ENCODE results near the gene B3GLCT. TPM values are rescaled to one million over a fixed set of nuclear protein-coding genes. Genes with fewer than 3 reads are reported as not detected.
A peak's percentile ranks its signal among the peaks of the same experiment; 100 is the strongest.
"Not testable (repeated sequence)": the region's sequence is repeated elsewhere in the genome, so short reads cannot be mapped to it uniquely, and the experiment has no call there.

The B3GLCT gene
- total and polyA plus RNA-seq, 3 experiments from 2014 or later, result 5.2 to 10.4 (median 5.6) TPM

GRCh38 chr13:31216916-31217315, 17.1 kb downstream of the B3GLCT start:
- H3K27me3 Mint-ChIP-seq; H3K36me3 ChIP-seq (ENCODE audit: insufficient read depth, low read length); DNase-seq; H3K4me3 Mint-ChIP-seq; CTCF ChIA-PET; H3K27me3 ChIP-seq (ENCODE audit: insufficient read depth, low read length, poor library complexity, severe bottlenecking); H3K9me3 Mint-ChIP-seq; H3K4me1 Mint-ChIP-seq; H3K27ac ChIP-seq (ENCODE audit: low read depth, low read length); H3K4me1 ChIP-seq (ENCODE audit: insufficient read depth, low read length); H3K27ac Mint-ChIP-seq; POLR2A ChIA-PET; H3K9me3 ChIP-seq (ENCODE audit: low read length); H3K4me3 ChIP-seq (ENCODE audit: low read length): not testable (repeated sequence)
- H3K36me3 Mint-ChIP-seq, result peaks cover 4 to 14% (median 4%) of the 10 kb centered on the region in 3 donors

- no peak overlapping the region for H3K4me3 ChIP-seq (ENCODE audit: low read length)
- Mint-ChIP-seq H3K9me3 (no peaks in the 10 kb centered on the region), H3K4me1 (no peaks in the 10 kb centered on the region), H3K27ac (no peak overlapping the region), H3K27me3 (peaks cover 0 to 2% of the 10 kb centered on the region in 2 donors), H3K4me3 (no peak overlapping the region), H3K36me3 (peaks cover 11 to 19% (median 19%) of the 10 kb centered on the region in 3 donors)
- no peaks in the 10 kb centered on the region for H3K9me3 ChIP-seq (ENCODE audit: low read length)
- no peaks in the 10 kb centered on the region for H3K4me1 ChIP-seq (ENCODE audit: insufficient read depth, low read length)
- no peaks in the 10 kb centered on the region for H3K27me3 ChIP-seq (ENCODE audit: insufficient read depth, low read length, poor library complexity, severe bottlenecking)
- CTCF ChIA-PET, result interaction anchor here (1.0 kb wide), 1 partner anchor 19 kb away, joined by 3 read pairs; no protein-coding TSS in a partner anchor
- POLR2A ChIA-PET, result no interaction called here
- H3K36me3 ChIP-seq (ENCODE audit: insufficient read depth, low read length), result no peaks in the 10 kb centered on the region
- DNase-seq, result no peak
- H3K27ac ChIP-seq (ENCODE audit: low read depth, low read length), result no peak overlapping the region
These were observed 20.3 kb downstream of the B3GLCT start for GRCh38 chr13:31219909-31220598.

- H3K4me1 Mint-ChIP-seq, result no peaks in the 10 kb centered on the region
- POLR2A ChIA-PET, result no interaction called here
- CTCF ChIA-PET, result no interaction called here
These were observed 21.3 kb downstream of the B3GLCT start for GRCh38 chr13:31221057-31221456.

GRCh38 chr13:31223215-31223614, 23.4 kb downstream of the B3GLCT start:
- ChIA-PET CTCF (interaction anchor here (1.6 kb wide), 1 partner anchor 14 kb away, joined by 3 read pairs; no protein-coding TSS in a partner anchor), POLR2A (no interaction called here)
- Histone ChIP-seq H3K9me3 (ENCODE audit: low read length) (no peaks in the 10 kb centered on the region), H3K36me3 (ENCODE audit: insufficient read depth, low read length) (no peaks in the 10 kb centered on the region), H3K4me1 (ENCODE audit: insufficient read depth, low read length) (no peaks in the 10 kb centered on the region), H3K27ac (ENCODE audit: low read depth, low read length) (no peak overlapping the region), H3K4me3 (ENCODE audit: low read length) (no peak overlapping the region), H3K27me3 (ENCODE audit: insufficient read depth, low read length, poor library complexity, severe bottlenecking) (no peaks in the 10 kb centered on the region)
- H3K36me3 Mint-ChIP-seq, result peaks cover 6 to 18% (median 12%) of the 10 kb centered on the region in 3 donors
- H3K4me1 Mint-ChIP-seq, result peaks cover 5 to 10% (median 6%) of the 10 kb centered on the region in 3 donors
- H3K9me3 Mint-ChIP-seq, result no peaks in the 10 kb centered on the region
- no peak overlapping the region for H3K4me3 Mint-ChIP-seq
- H3K27me3 Mint-ChIP-seq, result no peaks in the 10 kb centered on the region
- no peak overlapping the region for H3K27ac Mint-ChIP-seq
- DNase-seq, result no peak

More at GRCh38 chr13:31221057-31221456, 21.3 kb downstream of the B3GLCT start:
- H3K4me1 ChIP-seq (ENCODE audit: insufficient read depth, low read length), result no peaks in the 10 kb centered on the region
- no peak overlapping the region for H3K27ac ChIP-seq (ENCODE audit: low read depth, low read length)
- H3K36me3 ChIP-seq (ENCODE audit: insufficient read depth, low read length), result no peaks in the 10 kb centered on the region
- Mint-ChIP-seq H3K4me3 (no peak overlapping the region), H3K27me3 (no peaks in the 10 kb centered on the region), H3K36me3 (peaks cover 15 to 19% (median 18%) of the 10 kb centered on the region in 3 donors), H3K27ac (no peak overlapping the region), H3K9me3 (no peaks in the 10 kb centered on the region)
- no peak overlapping the region for H3K4me3 ChIP-seq (ENCODE audit: low read length)
- no peaks in the 10 kb centered on the region for H3K27me3 ChIP-seq (ENCODE audit: insufficient read depth, low read length, poor library complexity, severe bottlenecking)
- H3K9me3 ChIP-seq (ENCODE audit: low read length), result no peaks in the 10 kb centered on the region
- DNase-seq, result no peak

GRCh38 chr13:31223640-31224039, 23.9 kb downstream of the B3GLCT start:
- H3K27me3 ChIP-seq (ENCODE audit: insufficient read depth, low read length, poor library complexity, severe bottlenecking), result no peaks in the 10 kb centered on the region
- H3K4me3 Mint-ChIP-seq, result no peak overlapping the region
- H3K27me3 Mint-ChIP-seq, result no peaks in the 10 kb centered on the region
- no peaks in the 10 kb centered on the region for H3K9me3 Mint-ChIP-seq
- POLR2A ChIA-PET, result no interaction called here
- H3K4me1 Mint-ChIP-seq, result peaks cover 5 to 10% (median 9%) of the 10 kb centered on the region in 3 donors
- no peaks in the 10 kb centered on the region for H3K9me3 ChIP-seq (ENCODE audit: low read length)
- H3K4me3 ChIP-seq (ENCODE audit: low read length), result no peak overlapping the region
- peak overlapping the region in 1 of 8 donors; percentile 21 for H3K27ac Mint-ChIP-seq
- H3K36me3 Mint-ChIP-seq, result peaks cover 6 to 18% (median 12%) of the 10 kb centered on the region in 3 donors
- H3K36me3 ChIP-seq (ENCODE audit: insufficient read depth, low read length), result no peaks in the 10 kb centered on the region
- CTCF ChIA-PET, result interaction anchor here (1.6 kb wide), 1 partner anchor 15 kb away, joined by 3 read pairs; no protein-coding TSS in a partner anchor
- no peaks in the 10 kb centered on the region for H3K4me1 ChIP-seq (ENCODE audit: insufficient read depth, low read length)
- no peak overlapping the region for H3K27ac ChIP-seq (ENCODE audit: low read depth, low read length)
- no peak for DNase-seq

GRCh38 chr13:31224174-31224669, 24.4 kb downstream of the B3GLCT start:
- Histone ChIP-seq H3K27ac (ENCODE audit: low read depth, low read length) (no peak overlapping the region), H3K4me1 (ENCODE audit: insufficient read depth, low read length) (no peaks in the 10 kb centered on the region), H3K4me3 (ENCODE audit: low read length) (no peak overlapping the region), H3K27me3 (ENCODE audit: insufficient read depth, low read length, poor library complexity, severe bottlenecking) (no peaks in the 10 kb centered on the region), H3K9me3 (ENCODE audit: low read length) (no peaks in the 10 kb centered on the region), H3K36me3 (ENCODE audit: insufficient read depth, low read length) (no peaks in the 10 kb centered on the region)
- POLR2A ChIA-PET, result no interaction called here
- peak overlapping the region in 2 of 8 donors; percentile 23 to 37 for H3K27ac Mint-ChIP-seq
- peaks cover 6 to 18% (median 12%) of the 10 kb centered on the region in 3 donors for H3K36me3 Mint-ChIP-seq
- no peak for DNase-seq
- H3K4me3 Mint-ChIP-seq, result no peak overlapping the region
- no peaks in the 10 kb centered on the region for H3K27me3 Mint-ChIP-seq
- H3K4me1 Mint-ChIP-seq, result peaks cover 5 to 10% (median 9%) of the 10 kb centered on the region in 3 donors
- no peaks in the 10 kb centered on the region for H3K9me3 Mint-ChIP-seq
- CTCF ChIA-PET, result interaction anchor here (1.6 kb wide), 1 partner anchor 15 kb away, joined by 3 read pairs; no protein-coding TSS in a partner anchor

- no peaks in the 10 kb centered on the region for H3K36me3 ChIP-seq (ENCODE audit: insufficient read depth, low read length)
- Mint-ChIP-seq H3K4me1 (peaks cover 5 to 10% (median 9%) of the 10 kb centered on the region in 3 donors), H3K4me3 (no peak overlapping the region), H3K9me3 (no peaks in the 10 kb centered on the region), H3K27me3 (no peaks in the 10 kb centered on the region), H3K27ac (no peak overlapping the region), H3K36me3 (peaks cover 6 to 21% (median 12%) of the 10 kb centered on the region in 3 donors)
- no peaks in the 10 kb centered on the region for H3K9me3 ChIP-seq (ENCODE audit: low read length)
- no peak overlapping the region for H3K27ac ChIP-seq (ENCODE audit: low read depth, low read length)
- H3K4me1 ChIP-seq (ENCODE audit: insufficient read depth, low read length), result no peaks in the 10 kb centered on the region
- ChIA-PET POLR2A (no interaction called here), CTCF (interaction anchor here (1.2 kb wide), 1 partner anchor 11 kb away, joined by 3 read pairs; no protein-coding TSS in a partner anchor)
- DNase-seq, result no peak
- no peak overlapping the region for H3K4me3 ChIP-seq (ENCODE audit: low read length)
- no peaks in the 10 kb centered on the region for H3K27me3 ChIP-seq (ENCODE audit: insufficient read depth, low read length, poor library complexity, severe bottlenecking)
These were observed 25.3 kb downstream of the B3GLCT start for GRCh38 chr13:31224963-31225559.
